CD14-positive monocyte (primary cell): ENCODE data around the gene RAB40B. TPM values are rescaled to one million over a fixed set of nuclear protein-coding genes. Genes with fewer than 3 reads are reported as not detected.

Source experiments
- DNase-seq, 3 donors: peaks; one replicate each; pipeline ENCODE4 v3.0.0-alpha.2; 2011 to 2022
- H2AFZ ChIP-seq: 2 replicates; pipeline ENCODE4 v1.6.0; 2012; ENCODE audit warnings: mild to moderate bottlenecking, low read depth, low read length, inconsistent platforms; ENCODE audit not compliant: insufficient read depth, poor library complexity, severe bottlenecking
- H3K27ac ChIP-seq, 2 donors: 1 replicate in 1 of 2; 2 replicates in 1 of 2; pipeline ENCODE4 v1.5.1; 2012 to 2013; ENCODE audit warnings: low read length in 2 of 2, control low read depth in 1 of 2, inconsistent platforms in 1 of 2, low read depth in 1 of 2, mild to moderate bottlenecking in 1 of 2
- H3K27me3 ChIP-seq, 2 donors: one replicate each; pipeline versions ENCODE4 v1.6.0 to v1.6.1; 2011 to 2013; ENCODE audit warnings: low read length in 2 of 2; ENCODE audit not compliant: control insufficient read depth in 2 of 2, insufficient read depth in 2 of 2
- H3K36me3 ChIP-seq, 2 donors: replicated peaks in 1 of 2; 1 replicate in 1 of 2; 2 replicates in 1 of 2; pipeline versions ENCODE4 v1.5.1 to v1.6.1; 2012 to 2013; ENCODE audit warnings: low read length in 2 of 2, control low read depth in 1 of 2, inconsistent platforms in 1 of 2, mild to moderate bottlenecking in 1 of 2; ENCODE audit not compliant: insufficient read depth in 2 of 2, control insufficient read depth in 1 of 2
- H3K4me1 ChIP-seq, 2 donors: 1 replicate in 1 of 2; 2 replicates in 1 of 2; pipeline versions ENCODE4 v1.5.1 to v1.6.1; 2012 to 2013; ENCODE audit warnings: low read length in 2 of 2, control low read depth in 1 of 2, inconsistent platforms in 1 of 2, mild to moderate bottlenecking in 1 of 2, moderate library complexity in 1 of 2; ENCODE audit not compliant: insufficient read depth in 2 of 2, control insufficient read depth in 1 of 2
- H3K4me2 ChIP-seq: replicated peaks from 2 replicates; pipeline ENCODE3; 2012; ENCODE audit warnings: low read length, moderate library complexity, mild to moderate bottlenecking; ENCODE audit not compliant: poor library complexity, severe bottlenecking; ENCODE audit errors: extremely low read depth
- H3K4me3 ChIP-seq, 3 experiments: fragments of 200-600 bp in 1 of 3; sonication (generic) in 1 of 3; replicated peaks in 1 of 3; 1 replicate in 2 of 3; 2 replicates in 1 of 3; pipeline ENCODE4 v1.5.1; 2011 to 2013; ENCODE audit warnings: low read length in 3 of 3, mild to moderate bottlenecking in 3 of 3, control low read depth in 2 of 3, low read depth in 2 of 3, inconsistent platforms in 1 of 3, moderate library complexity in 1 of 3
- H3K79me2 ChIP-seq: 2 replicates; pipeline ENCODE4 v1.6.0; 2012; ENCODE audit warnings: mild to moderate bottlenecking, control low read depth, inconsistent platforms, low read length, moderate library complexity; ENCODE audit not compliant: insufficient read depth
- H3K9ac ChIP-seq: 2 replicates; pipeline ENCODE4 v1.6.0; 2017; ENCODE audit warnings: low read length, mild to moderate bottlenecking; ENCODE audit not compliant: insufficient read depth, poor library complexity, severe bottlenecking
- H3K9me3 ChIP-seq, 2 donors: replicated peaks in 1 of 2; 1 replicate in 1 of 2; 2 replicates in 1 of 2; pipeline versions ENCODE4 v1.5.1 to v1.6.1; 2012 to 2013; ENCODE audit warnings: low read length in 2 of 2, control low read depth in 1 of 2; ENCODE audit not compliant: control insufficient read depth in 1 of 2, insufficient read depth in 1 of 2
- H4K20me1 ChIP-seq: 2 replicates; pipeline ENCODE4 v1.6.0; 2012; ENCODE audit warnings: mild to moderate bottlenecking, low read length, control low read depth, moderate library complexity; ENCODE audit not compliant: insufficient read depth
- H3K27ac Mint-ChIP-seq, 7 donors: one replicate each; pipeline ENCODE4 v1.8.0; 2020; ENCODE audit warnings: mild to moderate bottlenecking in 7 of 7, mixed read lengths in 7 of 7, moderate library complexity in 6 of 7, inconsistent platforms in 2 of 7
- H3K27me3 Mint-ChIP-seq, 3 donors: one replicate each; pipeline ENCODE4 v1.8.0; 2021 to 2022; ENCODE audit warnings: low read depth in 3 of 3, mild to moderate bottlenecking in 3 of 3, mixed read lengths in 3 of 3, moderate library complexity in 3 of 3, inconsistent platforms in 1 of 3
- H3K36me3 Mint-ChIP-seq, 2 donors: one replicate each; pipeline ENCODE4 v1.8.0; 2020; ENCODE audit warnings: mixed read lengths in 2 of 2, inconsistent platforms in 1 of 2, mild to moderate bottlenecking in 1 of 2
- H3K4me1 Mint-ChIP-seq: one replicate; pipeline ENCODE4 v1.8.0; 2020; ENCODE audit warnings: mild to moderate bottlenecking, mixed read lengths
- H3K4me3 Mint-ChIP-seq, 2 donors: one replicate each; pipeline ENCODE4 v1.8.0; 2020; ENCODE audit warnings: mild to moderate bottlenecking in 2 of 2, mixed read lengths in 2 of 2, moderate library complexity in 1 of 2
- H3K9me3 Mint-ChIP-seq, 7 donors: one replicate each; pipeline ENCODE4 v1.8.0; 2020 to 2022; ENCODE audit warnings: mixed read lengths in 7 of 7, mild to moderate bottlenecking in 6 of 7, moderate library complexity in 6 of 7, inconsistent platforms in 2 of 7
- CTCF ChIP-seq: fragments of 200-600 bp; IDR thresholded peaks from one replicate; pipeline ENCODE4 v1.8.0; 2022; ENCODE audit warnings: antibody characterized with exemption, mild to moderate bottlenecking
- WGBS: methylation state at CpG from one replicate; pipeline ENCODE4 v1.1.5; 2013; ENCODE audit warnings: missing lambda C conversion rate; ENCODE audit not compliant: insufficient coverage; 5-methylcytosine and 5-hydroxymethylcytosine counted together
- intact Hi-C, 2 donors: fragments of 100-400 bp; cut with micrococcal nuclease; formaldehyde crosslinking; loops; one replicate each; pipeline versions ENCODE4 v1.15.0 to v1.15.1; 2023
- polyA plus RNA-seq, 3 donors: library from polyadenylated mRNA; depleted of rRNA in 1 of 3; unstranded in 2 of 3; stranded (reverse) in 1 of 3; fragments of 300-500 nt in 2 of 3; fragments of >200 nt in 1 of 3; fragmentation: Illumina TruSeq in 2 of 3; gene quantifications; 1 replicate in 2 of 3; 2 replicates in 1 of 3; pipeline ENCODE4 v1.2.3, GENCODE V29; 2012 to 2021

The RAB40B gene
- polyA plus RNA-seq, 3 donors, result 0.75 to 2.2 (median 0.95) TPM

- Mint-ChIP-seq H3K9me3 (peaks cover 0 to 3% (median 0%) of the 10 kb centered on the region in 7 donors), H3K27ac (no peak overlapping the region), H3K36me3 (no peaks in the 10 kb centered on the region), H3K4me3 (no peak overlapping the region), H3K27me3 (peaks cover 0 to 4% (median 4%) of the 10 kb centered on the region in 3 donors), H3K4me1 (peaks cover 2% of the 10 kb centered on the region)
- H3K9ac ChIP-seq, result no peak overlapping the region
- H3K4me3 ChIP-seq, result no peak overlapping the region
- no peak for TF ChIP-seq CTCF
- WGBS, result 99% methylated on average over 7 of the region's 10 CpGs
- intact Hi-C loops, result no loop called here
- H3K4me2 ChIP-seq, result no peak overlapping the region
- H3K4me1 ChIP-seq, result peaks cover 0 to 3% of the 10 kb centered on the region in 2 donors
- H4K20me1 ChIP-seq, result no peaks in the 10 kb centered on the region
- no peak overlapping the region for H2AFZ ChIP-seq
- no peaks in the 10 kb centered on the region for H3K36me3 ChIP-seq
- H3K9me3 ChIP-seq, result no peaks in the 10 kb centered on the region
- no peaks in the 10 kb centered on the region for H3K27me3 ChIP-seq
- no peaks in the 10 kb centered on the region for H3K79me2 ChIP-seq
- DNase-seq, result no peak
- no peak overlapping the region for H3K27ac ChIP-seq
These were observed 11.1 kb downstream of the RAB40B start for GRCh38 chr17:82687375-82687861.

- no peak overlapping the region for H2AFZ ChIP-seq
- no peak overlapping the region for H3K9ac ChIP-seq
- H3K4me2 ChIP-seq, result no peak overlapping the region
- no peak for DNase-seq
- peaks cover 0 to 5% of the 10 kb centered on the region in 2 donors for H3K9me3 ChIP-seq
- H3K4me1 ChIP-seq, result peaks cover 0 to 3% of the 10 kb centered on the region in 2 donors
- H3K27me3 ChIP-seq, result no peaks in the 10 kb centered on the region
- no peak overlapping the region for H3K27ac ChIP-seq
- WGBS, result 100% methylated on average over 9 of the region's 19 CpGs
- Mint-ChIP-seq H3K27ac (peak overlapping the region in 1 of 7 donors; percentile 22), H3K4me1 (peaks cover 2% of the 10 kb centered on the region), H3K4me3 (no peak overlapping the region), H3K36me3 (no peaks in the 10 kb centered on the region), H3K27me3 (peaks cover 0 to 4% (median 4%) of the 10 kb centered on the region in 3 donors), H3K9me3 (peaks cover 5 to 11% (median 8%) of the 10 kb centered on the region in 7 donors)
- no peaks in the 10 kb centered on the region for H3K36me3 ChIP-seq
- TF ChIP-seq CTCF, result no peak
- H3K4me3 ChIP-seq, result no peak overlapping the region
- no peaks in the 10 kb centered on the region for H3K79me2 ChIP-seq
- intact Hi-C loops, result no loop called here
- no peaks in the 10 kb centered on the region for H4K20me1 ChIP-seq
These were observed 11.9 kb downstream of the RAB40B start for GRCh38 chr17:82686366-82687324.
